K562 (cell line): ENCODE results near the gene HEY2. TPM values are rescaled to one million over a fixed set of nuclear protein-coding genes. Genes with fewer than 3 reads are reported as not detected.
A peak's percentile ranks its signal among the peaks of the same experiment; 100 is the strongest.

ENCODE experiments used
- FUS ChIP-seq: fragments of 200-400 bp; formaldehyde crosslinking; optimal IDR thresholded peaks from 2 replicates; pipeline ENCODE3; 2017; ENCODE audit warnings: low read depth, low read length
- HDGF ChIP-seq: fragments of 450-650 bp; IDR thresholded peaks from 2 replicates; pipeline ENCODE4 v1.6.1; 2016
- MAZ ChIP-seq, 2 experiments: fragments of 450-650 bp in 1 of 2; sonication (generic) in 1 of 2; formaldehyde crosslinking; IDR thresholded peaks in 1 of 2; conservative IDR thresholded peaks in 1 of 2; 2 replicates each; pipeline versions ENCODE4 v1.4.0 to v1.5.0; 2020; ENCODE audit warnings: mild to moderate bottlenecking in 1 of 2, missing genetic modification reagents in 1 of 2
- MCM7 ChIP-seq, 2 experiments: fragments of 450-650 bp; IDR thresholded peaks; 2 replicates each; pipeline ENCODE4 v1.6.1; 2016 to 2018
- MEF2D ChIP-seq: conservative IDR thresholded peaks from 2 replicates; pipeline ENCODE4 v1.6.1; 2016; ENCODE audit warnings: low read depth, missing genetic modification characterization, missing compliant biosample characterization
- PURB ChIP-seq: sonication (generic); formaldehyde crosslinking; IDR thresholded peaks from 2 replicates; pipeline ENCODE4 v1.9.0; 2021; ENCODE audit warnings: low read depth, mild to moderate bottlenecking, missing genetic modification reagents
- RBBP5 ChIP-seq: fragments of 200-600 bp; sonication (generic); IDR thresholded peaks from 2 replicates; pipeline ENCODE4 v1.6.1; 2012; ENCODE audit warnings: borderline replicate concordance, mild to moderate bottlenecking, low read length, control low read depth, inconsistent platforms; ENCODE audit not compliant: insufficient read depth, poor library complexity, severe bottlenecking
- TAF1 ChIP-seq: IDR thresholded peaks from 2 replicates; pipeline ENCODE4 v1.6.1; 2011; ENCODE audit warnings: mild to moderate bottlenecking, low read length, moderate library complexity; ENCODE audit not compliant: insufficient read depth, control insufficient read depth, severe bottlenecking; ENCODE audit errors: extremely low read depth
- TAF7 ChIP-seq: fragments of 450-650 bp; IDR thresholded peaks from 2 replicates; pipeline ENCODE4 v1.6.1; 2016; ENCODE audit warnings: missing genetic modification characterization, missing compliant biosample characterization
- XRCC4 ChIP-seq: IDR thresholded peaks from one replicate; pipeline ENCODE4 v1.6.1; 2011; ENCODE audit not compliant: insufficient read depth, insufficient read length; ENCODE audit errors: extremely low read depth
- ZBTB1 ChIP-seq: sonication (generic); formaldehyde crosslinking; IDR thresholded peaks from 2 replicates; pipeline ENCODE4 v1.8.1; 2023; ENCODE audit warnings: missing genetic modification reagents, low read depth, mild to moderate bottlenecking, borderline replicate concordance
- ZFP36 ChIP-seq: fragments of 150-350 bp; IDR thresholded peaks from 2 replicates; pipeline ENCODE4 v1.6.1; 2018; ENCODE audit warnings: low read length, low read depth; ENCODE audit not compliant: partially characterized antibody
- ZNF140 ChIP-seq: fragments of 250-450 bp; sonication (Bioruptor Pico); IDR thresholded peaks from 2 replicates; pipeline ENCODE4 v1.8.0; 2021; ENCODE audit warnings: moderate library complexity, mild to moderate bottlenecking, inconsistent platforms
- ZNF282 ChIP-seq: sonication (generic); formaldehyde crosslinking; IDR thresholded peaks from 2 replicates; pipeline ENCODE4 v1.8.1; 2023; ENCODE audit warnings: missing genetic modification reagents
- polyA plus RNA-seq, 8 experiments: library from polyadenylated mRNA; depleted of rRNA in 4 of 8; stranded (reverse) in 5 of 8; unstranded in 3 of 8; fragments of >200 nt; fragmentation: Nextera tagmentation in 2 of 8; fragmentation: Illumina TruSeq in 1 of 8; extraction: Ambion mirVana in 2 of 8; extraction: Trizol in 1 of 8; gene quantifications; 2 replicates each; pipeline versions ENCODE4 v1.2.1 to v1.2.3, GENCODE V29; 2011 to 2014; ENCODE audit warnings: inconsistent platforms in 1 of 8, missing spikeins in 1 of 8
- total RNA-seq, 7 experiments: library from RNA; depleted of rRNA in 6 of 7; stranded (reverse); fragments of >200 nt in 6 of 7; fragmentation: Illumina TruSeq in 2 of 7; extraction: Trizol in 2 of 7; gene quantifications; 2 replicates each; pipeline versions ENCODE4 v1.2.1 to v1.2.3, GENCODE V29; 2011 to 2021; ENCODE audit warnings: low replicate concordance in 1 of 7
- TF ChIP-seq, protein P1 (sequence below): sonication (generic); formaldehyde crosslinking; IDR thresholded peaks from 2 replicates; pipeline ENCODE4 v1.8.0; 2022; ENCODE audit warnings: missing genetic modification reagents, mild to moderate bottlenecking, moderate library complexity, borderline replicate concordance
- TF ChIP-seq, protein P2 (sequence below): IDR thresholded peaks from 2 replicates; pipeline ENCODE4 v1.6.1; 2016; ENCODE audit warnings: missing genetic modification characterization, missing compliant biosample characterization
- TF ChIP-seq, protein P3 (sequence below): fragments of 250-450 bp; sonication (Bioruptor Pico); IDR thresholded peaks from 2 replicates; pipeline ENCODE4 v1.5.0; 2021
- TF ChIP-seq, protein P4 (sequence below): sonication (generic); formaldehyde crosslinking; IDR thresholded peaks from 2 replicates; pipeline ENCODE4 v1.8.0; 2023; ENCODE audit warnings: mild to moderate bottlenecking, missing genetic modification reagents

Gene HEY2
- total and polyA plus RNA-seq, 9 of the 15 experiments (the other 6 are each of a cell fraction or from before 2014, with no cell fraction given), result 0.03 to 0.07 (median 0.06) TPM; not detected in 5

DNA sequence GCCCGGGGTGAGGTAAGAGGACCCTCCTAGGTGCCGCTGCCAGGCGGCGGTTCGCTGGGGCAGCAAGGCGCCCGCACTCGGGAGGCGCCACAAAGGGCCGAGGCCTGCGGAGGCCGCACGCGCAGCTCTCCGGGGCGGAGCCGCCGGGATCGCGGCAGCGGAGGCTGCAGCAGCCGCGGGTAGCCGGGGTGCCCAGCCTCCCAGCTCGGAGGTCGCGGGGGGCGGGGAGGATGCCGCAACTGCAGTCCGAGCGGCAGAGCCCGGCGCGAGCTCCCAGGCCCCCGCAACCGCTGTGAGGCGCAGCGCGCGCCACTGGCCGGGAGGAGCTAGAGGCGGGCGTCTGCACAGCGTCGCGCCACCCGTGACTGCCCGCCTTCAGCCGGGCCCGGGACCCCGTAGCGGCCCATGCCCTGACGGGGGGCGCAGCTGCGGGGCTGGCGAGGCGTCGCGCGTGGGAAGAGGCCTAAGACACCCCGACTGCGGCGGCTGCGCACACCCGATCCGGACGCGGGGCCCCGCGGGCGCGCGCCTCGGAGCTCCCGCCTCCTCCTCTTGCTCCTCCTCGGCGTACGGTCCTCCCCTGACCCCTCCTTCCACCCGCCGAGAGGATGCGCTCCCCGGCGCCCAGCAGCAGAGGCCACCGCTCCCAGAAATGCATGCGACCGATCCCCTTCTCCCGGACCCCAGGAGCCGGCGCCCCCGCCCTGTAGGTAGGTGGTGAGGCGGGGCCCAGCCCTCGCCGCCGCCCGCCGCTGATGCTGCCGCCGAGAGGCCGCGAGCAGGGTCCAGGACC lies 41.1 kb downstream of the HEY2 start, which contains the start of gene NCOA7 (continued):
- TF ChIP-seq HDGF (no peak), MAZ (CRISPR knock-in tag; conservative IDR thresholded peaks at IDR 0.05 in 1 of 2, IDR thresholded peaks at IDR 0.05 in 1 of 2) (peak; percentile 84 to 85; a peak in 3 of 4 replicates), TAF1 (peak; percentile 63), MCM7 (IDR thresholded peaks at IDR 0.05) (no peak), ZFP36 (no peak), ZNF140 (CRISPR knock-in tag) (no peak), XRCC4 (no peak), RBBP5 (peak; percentile 98), ZBTB1 (CRISPR knock-in tag) (no peak; the same call in 1 of the 2 replicates), PURB (no peak), MEF2D (tag) (no peak), FUS (peak; percentile 72), ZNF282 (CRISPR knock-in tag) (peak; percentile 80; the same call in 1 of the 2 replicates), TAF7 (no peak)
- TF ChIP-seq, protein P1, sequence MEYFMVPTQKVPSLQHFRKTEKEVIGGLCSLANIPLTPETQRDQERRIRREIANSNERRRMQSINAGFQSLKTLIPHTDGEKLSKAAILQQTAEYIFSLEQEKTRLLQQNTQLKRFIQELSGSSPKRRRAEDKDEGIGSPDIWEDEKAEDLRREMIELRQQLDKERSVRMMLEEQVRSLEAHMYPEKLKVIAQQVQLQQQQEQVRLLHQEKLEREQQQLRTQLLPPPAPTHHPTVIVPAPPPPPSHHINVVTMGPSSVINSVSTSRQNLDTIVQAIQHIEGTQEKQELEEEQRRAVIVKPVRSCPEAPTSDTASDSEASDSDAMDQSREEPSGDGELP (CRISPR knock-in tag), result peak; percentile 58; the same call in 1 of the 2 replicates
- TF ChIP-seq, protein P2, sequence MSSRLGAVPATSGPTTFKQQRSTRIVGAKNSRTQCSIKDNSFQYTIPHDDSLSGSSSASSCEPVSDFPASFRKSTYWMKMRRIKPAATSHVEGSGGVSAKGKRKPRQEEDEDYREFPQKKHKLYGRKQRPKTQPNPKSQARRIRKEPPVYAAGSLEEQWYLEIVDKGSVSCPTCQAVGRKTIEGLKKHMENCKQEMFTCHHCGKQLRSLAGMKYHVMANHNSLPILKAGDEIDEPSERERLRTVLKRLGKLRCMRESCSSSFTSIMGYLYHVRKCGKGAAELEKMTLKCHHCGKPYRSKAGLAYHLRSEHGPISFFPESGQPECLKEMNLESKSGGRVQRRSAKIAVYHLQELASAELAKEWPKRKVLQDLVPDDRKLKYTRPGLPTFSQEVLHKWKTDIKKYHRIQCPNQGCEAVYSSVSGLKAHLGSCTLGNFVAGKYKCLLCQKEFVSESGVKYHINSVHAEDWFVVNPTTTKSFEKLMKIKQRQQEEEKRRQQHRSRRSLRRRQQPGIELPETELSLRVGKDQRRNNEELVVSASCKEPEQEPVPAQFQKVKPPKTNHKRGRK, result no peak
- TF ChIP-seq, protein P3, sequence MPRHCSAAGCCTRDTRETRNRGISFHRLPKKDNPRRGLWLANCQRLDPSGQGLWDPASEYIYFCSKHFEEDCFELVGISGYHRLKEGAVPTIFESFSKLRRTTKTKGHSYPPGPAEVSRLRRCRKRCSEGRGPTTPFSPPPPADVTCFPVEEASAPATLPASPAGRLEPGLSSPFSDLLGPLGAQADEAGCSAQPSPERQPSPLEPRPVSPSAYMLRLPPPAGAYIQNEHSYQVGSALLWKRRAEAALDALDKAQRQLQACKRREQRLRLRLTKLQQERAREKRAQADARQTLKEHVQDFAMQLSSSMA (CRISPR knock-in tag), result peak; percentile 82
- TF ChIP-seq, protein P4, sequence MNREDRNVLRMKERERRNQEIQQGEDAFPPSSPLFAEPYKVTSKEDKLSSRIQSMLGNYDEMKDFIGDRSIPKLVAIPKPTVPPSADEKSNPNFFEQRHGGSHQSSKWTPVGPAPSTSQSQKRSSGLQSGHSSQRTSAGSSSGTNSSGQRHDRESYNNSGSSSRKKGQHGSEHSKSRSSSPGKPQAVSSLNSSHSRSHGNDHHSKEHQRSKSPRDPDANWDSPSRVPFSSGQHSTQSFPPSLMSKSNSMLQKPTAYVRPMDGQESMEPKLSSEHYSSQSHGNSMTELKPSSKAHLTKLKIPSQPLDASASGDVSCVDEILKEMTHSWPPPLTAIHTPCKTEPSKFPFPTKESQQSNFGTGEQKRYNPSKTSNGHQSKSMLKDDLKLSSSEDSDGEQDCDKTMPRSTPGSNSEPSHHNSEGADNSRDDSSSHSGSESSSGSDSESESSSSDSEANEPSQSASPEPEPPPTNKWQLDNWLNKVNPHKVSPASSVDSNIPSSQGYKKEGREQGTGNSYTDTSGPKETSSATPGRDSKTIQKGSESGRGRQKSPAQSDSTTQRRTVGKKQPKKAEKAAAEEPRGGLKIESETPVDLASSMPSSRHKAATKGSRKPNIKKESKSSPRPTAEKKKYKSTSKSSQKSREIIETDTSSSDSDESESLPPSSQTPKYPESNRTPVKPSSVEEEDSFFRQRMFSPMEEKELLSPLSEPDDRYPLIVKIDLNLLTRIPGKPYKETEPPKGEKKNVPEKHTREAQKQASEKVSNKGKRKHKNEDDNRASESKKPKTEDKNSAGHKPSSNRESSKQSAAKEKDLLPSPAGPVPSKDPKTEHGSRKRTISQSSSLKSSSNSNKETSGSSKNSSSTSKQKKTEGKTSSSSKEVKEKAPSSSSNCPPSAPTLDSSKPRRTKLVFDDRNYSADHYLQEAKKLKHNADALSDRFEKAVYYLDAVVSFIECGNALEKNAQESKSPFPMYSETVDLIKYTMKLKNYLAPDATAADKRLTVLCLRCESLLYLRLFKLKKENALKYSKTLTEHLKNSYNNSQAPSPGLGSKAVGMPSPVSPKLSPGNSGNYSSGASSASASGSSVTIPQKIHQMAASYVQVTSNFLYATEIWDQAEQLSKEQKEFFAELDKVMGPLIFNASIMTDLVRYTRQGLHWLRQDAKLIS (CRISPR knock-in tag), result no peak
